ENCODE measurements around the gene NBPF1.
A peak's percentile ranks its signal among the peaks of the same experiment; 100 is the strongest.
"Not testable (repeated sequence)": the region's sequence is repeated elsewhere in the genome, so short reads cannot be mapped to it uniquely, and the experiment has no call there.

Gene NBPF1

DNA sequence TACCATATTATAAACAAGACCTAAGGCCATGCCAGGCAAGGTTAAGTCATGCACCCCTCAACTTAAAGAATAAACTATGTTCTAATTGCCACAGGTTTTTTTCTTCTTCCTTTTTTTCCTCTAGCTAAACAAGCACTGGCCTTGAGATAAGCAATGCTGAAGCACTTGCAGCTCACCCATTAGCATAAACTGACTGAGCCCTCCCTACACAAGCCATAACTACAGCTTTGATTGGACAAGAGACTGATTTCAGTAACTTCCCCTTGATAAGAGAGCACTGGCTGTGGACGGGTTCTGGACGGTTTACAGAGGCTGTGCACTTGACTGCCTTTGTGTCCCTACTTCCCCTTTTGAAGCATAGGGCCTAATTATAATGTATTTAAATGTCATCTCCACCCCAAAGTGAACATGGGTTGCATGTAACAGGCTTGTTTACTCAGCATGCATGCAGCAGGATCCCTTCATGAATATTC lies 72.9 kb downstream of the NBPF1 start:
- not testable (repeated sequence) for DNase-seq

DNA sequence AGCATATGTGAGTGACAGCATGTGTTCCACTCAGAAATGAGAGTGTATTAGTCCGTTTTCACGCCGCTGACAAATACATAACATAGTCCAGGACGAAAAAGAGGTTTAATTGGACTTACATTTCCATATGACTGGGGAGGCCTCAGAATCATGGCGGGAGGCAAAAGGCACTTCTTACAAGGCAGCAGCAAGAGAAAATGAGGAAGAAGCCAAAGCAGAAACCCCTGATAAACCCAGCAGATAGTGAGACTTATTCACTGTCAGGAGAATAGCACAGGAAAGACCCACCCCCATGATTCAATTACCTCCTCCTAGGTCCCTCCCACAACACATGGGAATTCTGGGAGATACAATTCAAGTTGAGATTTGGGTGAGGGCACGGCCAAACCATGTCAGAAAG lies 75.8 kb downstream of the NBPF1 start:
- DNase-seq: not testable (repeated sequence)

DNA sequence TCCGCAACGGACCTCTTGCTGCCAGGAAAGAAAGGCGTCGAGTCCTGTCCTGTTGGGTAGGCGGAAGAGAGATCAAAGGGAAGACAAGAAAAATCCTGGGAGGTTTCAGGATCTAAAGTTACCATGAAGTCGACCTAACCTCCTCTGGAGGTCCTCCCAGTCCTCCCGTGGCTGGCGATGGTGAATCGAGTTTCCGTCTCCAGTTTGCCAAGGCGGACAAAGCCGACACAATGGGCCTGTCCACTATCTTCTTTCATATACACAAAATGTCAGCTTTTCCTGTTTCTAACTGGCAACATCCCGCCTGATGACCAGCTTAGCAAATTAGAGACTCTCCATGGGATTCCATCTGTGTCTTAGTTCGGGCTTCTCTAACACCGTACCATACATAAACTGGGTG lies 76.6 kb downstream of the NBPF1 start:
- DNase-seq: not testable (repeated sequence)

DNA sequence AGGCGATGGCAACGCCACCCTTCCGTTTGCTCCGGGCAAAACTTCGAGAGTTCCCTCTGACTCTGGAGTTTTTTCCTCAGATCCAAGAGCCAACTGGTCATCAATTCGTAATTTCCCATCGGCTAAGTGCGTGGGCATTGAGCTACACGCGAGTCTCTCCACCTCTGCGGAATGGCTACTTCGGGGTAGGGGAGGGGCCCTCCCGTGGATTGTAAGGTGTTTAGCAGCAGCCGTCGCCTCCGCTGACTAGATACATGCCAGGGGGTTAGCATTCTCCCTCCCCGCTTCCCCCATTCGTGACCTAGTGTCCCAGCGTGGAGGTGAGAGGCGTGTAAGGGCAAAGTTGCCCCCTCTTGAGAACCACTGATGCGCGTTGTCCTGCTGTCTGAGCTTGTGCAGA lies 77.5 kb downstream of the NBPF1 start:
- DNase-seq: not testable (repeated sequence)

DNA sequence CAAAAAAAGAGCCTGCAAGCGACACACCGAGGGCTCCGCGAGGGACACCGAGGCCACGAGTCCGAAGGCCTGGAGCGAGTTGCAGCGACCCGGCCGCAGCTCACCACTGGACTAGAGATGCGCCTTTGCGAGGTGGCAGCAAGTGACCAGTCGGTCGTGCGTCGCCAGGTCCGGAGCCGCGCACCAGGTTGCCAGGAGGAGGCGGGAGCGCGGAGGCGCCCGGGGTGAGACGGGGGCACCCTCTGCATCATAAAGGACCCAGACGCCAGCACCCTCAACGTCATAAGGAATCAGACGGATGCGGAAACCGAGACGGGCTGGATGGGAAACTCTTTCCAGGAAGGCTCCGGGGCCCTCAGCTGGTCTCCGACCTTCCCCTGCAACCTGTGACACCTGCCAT lies 77.9 kb downstream of the NBPF1 start:
- DNase-seq: not testable (repeated sequence)

DNA sequence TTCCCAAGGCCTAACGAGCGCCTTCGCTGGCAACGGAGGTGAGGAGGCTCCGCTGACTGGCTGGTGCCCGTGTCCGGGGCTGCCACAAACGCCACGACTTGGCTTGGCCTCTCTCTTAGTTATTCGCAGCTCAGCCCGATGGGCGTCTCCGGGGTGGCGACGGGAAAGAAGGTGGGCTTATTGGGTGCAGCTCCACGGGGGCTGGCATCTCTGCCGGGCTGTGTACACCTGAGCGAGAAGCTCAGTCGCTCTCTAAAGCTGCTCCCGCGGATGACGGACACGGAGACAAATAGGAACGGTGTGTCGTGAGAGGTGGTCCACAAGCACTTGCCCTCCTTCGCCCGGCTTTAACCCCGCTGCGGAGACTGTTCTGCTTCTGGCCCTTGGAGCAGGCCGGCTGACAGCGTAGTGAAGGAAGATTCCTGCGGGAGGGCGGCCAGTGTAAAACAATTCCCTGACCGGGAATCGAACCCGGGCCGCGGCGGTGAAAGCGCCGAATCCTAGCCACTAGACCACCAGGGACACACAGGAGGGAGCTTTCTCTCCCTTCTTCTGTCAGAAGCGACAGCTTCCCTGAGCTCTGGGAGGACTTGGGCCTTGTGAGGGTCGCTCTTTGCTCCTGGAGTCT lies 78.4 kb downstream of the NBPF1 start:
- DNase-seq: not testable (repeated sequence)

DNA sequence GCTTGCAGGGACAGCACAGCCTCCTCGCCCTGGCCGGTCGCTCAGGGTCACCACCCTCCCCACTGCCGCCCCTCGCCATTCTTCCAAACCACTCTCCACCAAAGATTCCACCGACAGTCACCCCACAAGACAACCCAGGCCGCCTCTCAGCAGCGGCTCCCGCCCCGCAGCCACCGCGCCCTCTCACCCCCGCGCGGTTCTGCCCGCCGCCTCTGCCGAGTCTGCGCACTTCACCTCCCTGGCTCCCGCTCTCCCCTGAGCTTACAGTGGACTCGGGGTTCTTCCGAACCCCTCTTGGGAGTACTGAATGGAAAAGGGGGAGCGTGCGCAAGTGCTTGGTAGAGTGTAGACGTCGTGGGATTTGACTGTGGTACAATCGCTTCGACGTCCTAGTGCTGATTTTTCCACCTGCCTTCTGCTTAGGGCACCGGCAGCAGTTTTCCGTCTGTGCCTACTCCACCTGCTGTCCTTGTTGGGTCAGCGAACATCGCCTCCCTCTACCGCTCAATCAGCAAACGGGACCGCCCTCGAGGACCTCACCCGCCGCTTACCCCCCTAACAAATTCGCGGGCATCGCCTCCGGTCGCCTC lies 79.0 kb downstream of the NBPF1 start:
- not testable (repeated sequence) for DNase-seq

DNA sequence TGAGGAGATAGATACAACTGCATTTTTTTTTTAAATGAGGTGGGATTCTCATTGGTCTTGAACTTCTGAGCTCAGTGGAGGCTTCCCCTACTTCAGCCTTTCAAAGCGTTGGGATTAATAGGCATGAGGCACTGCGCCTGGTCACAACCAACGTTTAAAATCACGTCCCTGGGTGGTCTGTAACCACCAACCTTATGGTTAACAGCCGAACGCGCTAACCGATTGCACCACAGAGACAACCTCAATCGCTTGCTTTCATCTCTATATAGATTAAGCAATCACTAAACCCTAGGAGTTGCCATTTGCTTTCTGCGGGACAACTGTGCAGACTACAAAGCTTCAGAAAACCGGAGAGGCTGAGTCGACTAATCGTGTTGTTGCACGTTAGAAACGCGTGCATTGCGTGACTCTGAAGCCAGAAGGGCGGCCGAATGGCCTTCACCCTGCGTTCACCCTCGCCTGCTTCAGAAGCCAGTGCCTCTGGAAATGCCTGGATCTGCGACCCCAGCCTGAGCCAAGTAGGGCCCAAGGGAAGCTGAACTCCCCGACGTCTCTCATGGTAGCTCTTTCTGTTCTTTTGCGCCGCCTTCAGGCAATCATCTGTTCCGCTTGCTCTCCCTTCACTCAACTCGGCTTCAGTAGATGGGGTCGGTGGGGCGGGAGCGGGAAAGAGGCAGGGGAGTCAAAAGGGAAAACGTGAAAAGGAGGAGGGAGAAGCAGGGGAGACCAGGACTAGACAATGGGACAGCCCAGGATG lies 81.0 kb downstream of the NBPF1 start:
- not testable (repeated sequence) for DNase-seq

DNA sequence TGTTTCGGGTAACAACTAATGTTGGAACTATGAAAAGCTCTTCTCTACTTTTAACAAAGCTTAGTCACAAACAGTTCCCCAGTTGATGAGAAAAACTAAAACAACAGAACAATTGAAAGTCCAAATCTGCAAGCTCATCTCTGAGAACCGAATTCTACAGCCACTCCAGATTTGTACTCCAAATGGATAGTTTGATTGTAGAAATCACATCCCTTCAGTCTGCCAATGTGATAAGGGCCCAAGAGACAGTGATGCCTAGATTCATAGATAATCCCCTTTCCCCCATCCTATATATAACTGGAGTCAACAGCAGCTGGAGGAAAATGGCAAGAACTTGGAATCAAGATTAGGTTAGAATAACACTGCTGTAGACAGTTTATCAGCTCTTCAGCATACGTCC lies 85.0 kb downstream of the NBPF1 start:
- not testable (repeated sequence) for DNase-seq

DNA sequence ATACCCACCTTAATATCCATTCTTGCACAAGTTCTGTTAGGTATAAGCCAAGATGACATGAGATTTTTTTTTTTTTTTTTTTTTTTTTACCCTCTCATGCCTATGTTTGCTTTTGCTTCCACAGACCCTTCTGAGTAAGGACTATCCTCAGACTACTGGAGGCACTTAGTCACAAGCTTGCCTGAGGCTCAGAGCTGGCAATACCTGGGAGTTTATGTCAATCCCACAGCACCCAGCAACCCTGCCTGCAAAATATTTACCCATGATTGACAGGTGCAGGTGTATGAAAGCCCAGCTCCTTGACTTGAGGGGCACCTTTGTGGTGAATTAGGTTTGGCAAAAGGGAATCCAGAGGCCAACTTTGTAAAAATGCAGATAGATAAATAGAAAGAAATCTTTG lies 87.6 kb downstream of the NBPF1 start:
- DNase-seq: not testable (repeated sequence)

DNA sequence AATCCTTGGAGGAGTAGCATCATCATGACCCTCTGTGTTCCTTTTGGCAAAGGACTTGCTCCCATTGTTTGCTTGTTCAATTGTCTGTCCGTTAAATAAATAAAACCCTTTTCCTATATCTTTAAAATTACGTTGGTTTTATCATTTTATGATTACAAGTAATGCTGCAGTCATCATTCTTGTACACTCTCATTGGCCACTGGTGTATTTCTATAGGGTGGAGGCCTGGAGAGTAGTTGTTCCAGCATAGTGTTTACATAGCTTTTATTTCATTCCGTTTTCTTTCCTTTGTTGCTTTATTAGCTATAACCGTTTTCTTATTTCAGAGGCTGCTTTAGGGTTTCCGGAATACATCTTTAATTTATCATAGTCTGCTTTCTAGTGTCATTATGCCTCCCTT lies 91.7 kb downstream of the NBPF1 start:
- DNase-seq: not testable (repeated sequence)

DNA sequence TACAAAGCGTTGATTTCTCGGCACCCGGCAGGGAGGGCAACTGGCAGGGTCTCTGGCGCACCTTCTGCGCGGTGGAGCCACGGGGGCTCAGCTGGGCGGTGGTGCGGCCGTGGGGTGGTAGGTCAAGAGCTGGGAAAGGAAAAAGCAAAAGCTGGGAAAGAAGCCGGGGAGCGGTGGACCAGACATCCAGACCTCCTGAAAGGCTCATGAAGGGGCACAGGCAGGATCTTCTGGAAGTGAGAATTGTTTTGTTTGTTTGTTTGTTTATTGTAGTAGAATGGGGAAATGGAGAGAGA lies 92.1 kb downstream of the NBPF1 start:
- no peak for DNase-seq

DNA sequence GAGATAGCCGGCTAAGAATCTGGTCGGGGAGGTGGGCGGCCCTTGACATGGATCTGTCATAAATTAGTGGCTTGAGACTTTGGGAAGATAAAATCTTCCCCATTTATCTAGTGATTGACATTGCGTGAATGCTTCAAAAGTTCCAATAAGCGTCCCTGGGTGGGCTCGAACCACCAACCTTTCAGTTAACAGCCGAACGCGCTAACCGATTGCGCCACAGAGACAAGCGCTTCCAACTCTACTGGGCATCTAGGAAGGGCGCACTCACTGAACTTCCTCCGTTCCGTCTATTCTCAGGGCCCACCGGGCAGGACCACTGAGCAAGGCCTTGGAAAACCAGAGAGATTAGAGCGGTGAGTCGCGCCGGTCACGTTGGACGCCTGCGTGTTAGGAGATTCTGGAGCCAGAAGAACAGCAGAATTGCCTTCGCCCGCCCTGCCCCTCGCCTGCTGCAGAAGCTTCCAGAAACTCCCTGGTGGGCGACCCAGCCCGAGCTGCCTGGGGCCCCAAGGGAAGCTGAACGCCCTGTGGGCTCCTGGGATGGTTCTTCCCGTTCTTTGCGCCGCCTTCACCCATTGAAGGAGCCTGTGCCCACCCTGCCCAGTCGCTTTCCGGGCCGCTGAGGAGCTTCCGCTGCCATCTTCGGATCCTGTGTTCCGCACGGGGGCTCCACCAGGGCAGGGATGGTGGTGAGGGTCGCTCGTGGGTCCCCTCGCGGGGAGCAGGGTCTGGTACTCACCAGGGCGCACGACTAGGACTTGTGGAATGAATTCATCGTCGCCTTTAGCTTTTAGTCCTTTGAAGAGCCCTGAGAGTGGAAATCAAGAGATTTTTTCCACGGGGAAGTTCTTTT lies 92.7 kb downstream of the NBPF1 start:
- DNase-seq: not testable (repeated sequence)

DNA sequence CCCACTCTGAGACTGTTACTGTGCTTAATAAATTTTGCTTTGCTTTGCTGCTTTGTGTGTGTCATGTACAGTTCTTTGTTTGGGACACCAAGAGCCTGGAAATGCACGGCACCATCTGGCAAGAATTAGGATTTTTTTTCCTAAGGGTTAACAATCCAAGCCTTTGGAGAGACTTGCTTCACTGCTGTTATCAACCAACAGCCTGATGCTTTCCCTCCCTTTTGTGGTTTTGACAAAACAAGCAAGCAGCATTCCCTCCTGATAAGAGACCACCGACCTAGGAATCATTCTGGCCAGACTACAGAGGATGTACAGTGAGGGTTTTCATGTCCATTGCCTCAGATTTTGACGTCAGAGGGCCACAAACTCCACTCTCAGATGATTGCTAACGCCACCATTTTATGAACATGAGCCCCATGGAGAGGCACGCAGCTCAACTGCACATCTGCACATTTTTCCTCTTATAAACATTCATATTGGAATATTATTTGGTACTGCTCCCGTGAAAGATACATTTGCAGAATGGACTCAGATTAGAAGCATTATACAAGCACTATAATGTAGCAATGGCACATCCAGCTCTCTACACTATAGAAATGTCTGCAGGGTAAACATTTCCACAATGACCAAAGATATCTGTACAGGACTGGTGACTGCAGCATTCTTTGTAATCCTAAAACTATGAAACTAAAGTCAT lies 94.0 kb downstream of the NBPF1 start:
- not testable (repeated sequence) for DNase-seq

DNA sequence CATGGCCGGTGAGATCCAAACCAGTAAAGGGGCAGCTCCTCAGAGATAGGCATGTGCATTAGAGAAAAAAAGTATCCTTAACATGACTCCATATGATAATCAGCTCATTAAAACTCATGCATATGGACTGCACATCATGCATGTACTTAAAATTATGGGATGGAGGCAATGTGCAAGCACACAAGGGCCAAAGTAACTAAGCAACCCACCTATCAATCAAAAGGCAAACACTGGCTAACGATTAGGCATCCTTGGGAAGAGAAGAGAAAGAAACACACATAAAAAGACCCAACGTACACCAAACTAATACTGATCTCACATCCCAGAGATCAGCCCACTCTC lies 94.5 kb downstream of the NBPF1 start:
- not testable (repeated sequence) for DNase-seq

DNA sequence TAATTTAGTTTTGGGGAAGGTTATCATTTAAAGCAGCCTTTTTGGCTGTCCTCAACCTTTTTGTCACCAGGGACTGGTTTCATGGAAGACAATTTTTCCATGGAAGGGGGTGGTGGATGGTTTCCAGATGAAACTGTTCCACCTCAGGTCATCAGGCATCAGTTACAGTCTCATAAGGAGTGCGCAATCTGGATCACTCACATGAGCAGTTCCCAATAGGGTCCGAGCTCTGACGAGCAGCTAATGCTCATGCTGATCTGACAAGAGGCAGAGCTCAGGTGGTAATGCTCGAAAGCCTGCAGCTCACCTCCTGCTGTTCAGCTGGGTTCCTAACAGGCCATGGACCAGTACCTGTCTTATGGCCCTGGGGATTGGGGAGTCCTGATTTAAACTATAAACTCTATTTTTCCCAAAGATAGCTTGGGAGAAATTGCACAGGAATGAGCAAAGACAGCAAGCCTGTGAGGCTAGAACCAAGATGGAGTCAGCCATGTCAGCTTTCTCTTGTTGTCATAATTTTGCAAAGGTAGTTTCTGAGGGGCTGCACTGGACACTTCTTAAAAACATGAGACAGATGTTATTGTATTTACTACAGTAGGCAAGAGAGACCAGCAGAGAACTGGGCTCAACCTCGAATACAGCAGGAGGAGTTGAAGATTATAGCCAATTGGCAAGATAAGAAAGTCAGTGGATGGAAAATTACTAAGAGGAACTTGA lies 96.5 kb downstream of the NBPF1 start:
- not testable (repeated sequence) for DNase-seq

DNA sequence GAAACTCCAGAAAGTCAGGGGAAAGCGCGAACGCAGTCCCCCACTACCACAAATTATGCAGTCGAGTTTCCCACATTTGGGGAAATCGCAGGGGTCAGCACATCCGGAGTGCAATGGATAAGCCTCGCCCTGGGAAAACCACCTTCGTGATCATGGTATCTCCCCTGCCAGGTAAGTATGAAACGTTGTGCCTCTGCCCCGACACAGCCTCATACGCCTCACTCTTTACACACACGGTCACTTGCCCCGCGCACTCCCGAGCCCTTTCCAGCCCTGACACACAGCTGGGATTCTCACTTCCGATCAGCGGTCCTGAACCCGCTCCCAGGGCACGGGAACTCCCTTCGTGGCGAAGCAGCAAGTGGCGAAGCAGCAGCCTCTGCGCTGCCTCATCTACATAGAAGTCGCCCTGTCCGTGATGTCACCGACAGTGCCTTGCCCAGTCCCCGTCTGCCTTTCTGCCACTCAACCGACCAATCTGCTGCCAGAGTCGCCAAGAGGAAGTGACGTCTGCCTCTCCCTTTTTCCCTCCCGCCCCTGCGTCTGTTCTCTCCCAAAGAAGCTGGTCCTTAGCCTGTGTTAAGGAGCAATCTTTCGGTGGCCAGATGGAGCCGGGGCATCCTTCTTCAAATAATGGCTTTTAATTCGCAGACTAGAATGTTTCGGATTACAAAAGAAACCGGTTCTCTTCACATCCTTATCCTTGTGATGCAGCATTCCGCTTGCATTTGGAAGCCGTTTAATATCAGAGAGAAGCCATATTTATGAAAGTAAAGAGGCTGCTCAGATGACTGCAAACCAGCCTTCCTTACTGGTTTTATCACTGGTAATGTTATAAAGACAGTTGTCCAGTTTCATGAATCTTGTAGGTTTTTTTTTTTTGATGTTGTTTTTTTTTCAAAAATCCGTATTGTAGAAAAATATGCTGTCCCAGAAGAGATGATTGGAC lies 99.0 kb downstream of the NBPF1 start, which contains the start of gene RNU1-1:
TSS of gene RNU1-1 (minus strand) at position 179 of the 949 bp plus-strand sequence.
- peak; percentile 64 for DNase-seq

DNA sequence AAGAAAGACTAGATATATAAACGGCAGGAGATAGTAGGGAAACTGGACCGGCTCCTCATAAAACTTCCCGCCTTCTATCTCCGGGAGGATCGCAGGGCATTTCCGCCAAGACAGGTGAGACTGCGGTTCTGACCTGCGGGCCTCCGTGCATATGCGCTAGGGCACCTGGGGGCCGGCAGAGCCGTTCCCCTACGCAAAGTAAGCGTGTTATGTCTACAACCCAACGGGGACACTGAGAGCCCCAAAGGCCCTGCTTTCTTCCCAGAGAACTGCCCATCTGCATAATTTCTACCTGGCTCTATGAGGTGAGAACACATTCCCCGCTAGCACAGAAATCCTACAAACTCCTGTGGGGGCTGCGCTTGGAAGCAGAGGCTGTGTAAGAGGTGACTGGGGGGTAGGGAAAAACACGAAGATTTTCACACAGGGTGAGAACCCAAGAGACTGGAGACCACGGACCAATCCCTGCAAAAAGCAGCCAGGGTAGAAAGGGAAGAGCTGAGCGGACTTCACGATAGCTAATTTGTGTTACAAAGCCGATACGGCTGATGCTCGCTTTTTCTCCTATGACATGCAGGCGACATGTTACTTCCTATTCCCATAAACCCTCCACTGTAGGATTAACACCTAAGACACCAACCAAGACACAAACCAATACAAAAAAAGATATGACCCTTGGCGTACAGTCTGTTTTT lies 99.8 kb downstream of the NBPF1 start:
- peak; percentile 40 for DNase-seq

DNA sequence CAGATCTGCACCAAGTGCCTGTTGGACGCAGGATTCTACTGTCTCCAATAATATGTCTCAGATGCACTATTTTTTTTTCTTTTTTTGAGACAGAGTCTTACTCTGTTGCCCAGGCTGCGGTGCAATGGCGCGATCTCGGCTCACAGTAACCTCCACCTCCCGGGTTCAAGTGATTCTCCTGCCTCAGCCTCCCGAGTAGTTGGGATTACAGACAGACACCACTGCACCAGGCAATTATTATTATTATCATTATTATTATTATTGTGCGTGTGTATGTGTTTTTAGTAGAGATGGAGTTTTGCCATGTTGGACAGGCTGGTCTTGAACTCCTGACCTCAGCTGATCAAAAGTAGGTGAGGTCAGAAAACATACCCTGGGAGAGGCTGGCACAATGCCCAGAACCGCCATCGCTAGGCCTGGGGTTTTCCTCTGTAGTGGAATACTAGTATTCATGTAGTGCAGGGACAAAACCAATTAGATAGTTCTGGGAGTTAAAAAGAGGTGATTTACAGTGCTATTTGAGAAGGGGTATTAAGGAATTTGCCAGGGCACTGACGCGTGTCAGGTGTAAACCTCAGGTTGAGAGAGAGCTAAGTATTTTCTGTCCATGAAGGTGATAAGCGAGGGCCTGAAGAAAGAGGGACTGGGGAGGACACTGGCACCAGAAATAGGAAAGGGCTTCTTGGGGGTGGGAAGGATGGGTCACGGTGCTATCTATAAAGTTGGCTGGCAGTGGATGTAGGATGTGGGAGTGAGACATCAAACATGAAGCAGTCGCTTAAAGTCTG lies 100.5 kb downstream of the NBPF1 start:
- not testable (repeated sequence) for DNase-seq
